Neural cell (in vitro differentiated cells): ENCODE measurements around the gene FKRP. TPM values are rescaled to one million over a fixed set of nuclear protein-coding genes. Genes with fewer than 3 reads are reported as not detected.
"Not testable (repeated sequence)": the region's sequence is repeated elsewhere in the genome, so short reads cannot be mapped to it uniquely, and the experiment has no call there.

Source experiments
- H2AFZ ChIP-seq: fragments of 200-600, 300-800 bp; sonication (generic), shearing (Covaris generic); 2 replicates; pipeline ENCODE4 v1.6.0; 2014; ENCODE audit warnings: low read depth, mild to moderate bottlenecking, antibody characterized with exemption, low read length, moderate library complexity
- H3F3A ChIP-seq: fragments of 200-600 bp; shearing (Covaris generic); 2 replicates; pipeline ENCODE4 v1.6.1; 2016; ENCODE audit warnings: mild to moderate bottlenecking, moderate library complexity, mixed read lengths, antibody characterized with exemption, low read length; ENCODE audit not compliant: insufficient read depth, poor library complexity, severe bottlenecking
- H3K27ac ChIP-seq: fragments of 200-600, 300-800 bp; sonication (generic), shearing (Covaris generic); 2 replicates; pipeline ENCODE4 v1.5.1; 2014; ENCODE audit warnings: mild to moderate bottlenecking, low read length, moderate library complexity
- H3K27me3 ChIP-seq: fragments of 300-800, 200-600 bp; sonication (generic), shearing (Covaris generic); 2 replicates; pipeline ENCODE4 v1.6.0; 2014; ENCODE audit warnings: mild to moderate bottlenecking, low read depth, low read length, moderate library complexity; ENCODE audit not compliant: insufficient read depth
- H3K36me3 ChIP-seq: fragments of 300-800, 200-600 bp; sonication (generic), shearing (Covaris generic); 2 replicates; pipeline ENCODE4 v1.5.1; 2014; ENCODE audit warnings: mild to moderate bottlenecking, antibody characterized with exemption, low read length, moderate library complexity; ENCODE audit not compliant: insufficient read depth
- H3K4me2 ChIP-seq: fragments of 300-800, 200-600 bp; sonication (generic), shearing (Covaris generic); 2 replicates; pipeline ENCODE4 v1.6.0; 2014; ENCODE audit warnings: mild to moderate bottlenecking, low read length
- H3K4me3 ChIP-seq: fragments of 300-800, 200-600 bp; sonication (generic), shearing (Covaris generic); 2 replicates; pipeline ENCODE4 v1.5.1; 2014; ENCODE audit warnings: mild to moderate bottlenecking, low read length, moderate library complexity
- H3K79me2 ChIP-seq: fragments of 200-600 bp; shearing (Covaris generic); replicated peaks from 2 replicates; pipeline ENCODE4 v1.6.0; 2014; ENCODE audit warnings: mild to moderate bottlenecking, low read length, moderate library complexity; ENCODE audit not compliant: insufficient read depth
- H3K9ac ChIP-seq: fragments of 300-800, 200-600 bp; sonication (generic), shearing (Covaris generic); 2 replicates; pipeline ENCODE4 v1.6.1; 2016; ENCODE audit warnings: mild to moderate bottlenecking, low read length, mixed read lengths
- H3K9me2 ChIP-seq: fragments of 200-600 bp; shearing (Covaris generic); 2 replicates; pipeline ENCODE4 v1.6.1; 2016; ENCODE audit warnings: mild to moderate bottlenecking, low read length, mixed read lengths; ENCODE audit not compliant: insufficient read depth
- H3K9me3 ChIP-seq: fragments of 200-600, 300-800 bp; sonication (generic), shearing (Covaris generic); 2 replicates; pipeline ENCODE4 v1.6.1; 2016; ENCODE audit warnings: mild to moderate bottlenecking, mixed run types, low read length, moderate library complexity, mixed read lengths
- H4K20me1 ChIP-seq: fragments of 200-600 bp; shearing (Covaris generic); 2 replicates; pipeline ENCODE4 v1.6.1; 2016; ENCODE audit warnings: mild to moderate bottlenecking, mixed run types; ENCODE audit not compliant: insufficient read depth
- CTCF ChIP-seq: fragments of 450-650 bp; IDR thresholded peaks from 2 replicates; pipeline ENCODE4 v1.5.1; 2014; ENCODE audit warnings: antibody characterized with exemption, mild to moderate bottlenecking, moderate library complexity; ENCODE audit not compliant: poor library complexity, severe bottlenecking
- EP300 ChIP-seq: fragments of 450-650 bp; conservative IDR thresholded peaks from 2 replicates; pipeline ENCODE4 v1.6.1; 2014; ENCODE audit warnings: antibody characterized with exemption, mild to moderate bottlenecking, moderate library complexity; ENCODE audit not compliant: poor library complexity, severe bottlenecking
- MXI1 ChIP-seq: fragments of 450-650 bp; conservative IDR thresholded peaks from 2 replicates; pipeline ENCODE4 v1.6.1; 2014; ENCODE audit warnings: antibody characterized with exemption, mild to moderate bottlenecking; ENCODE audit not compliant: poor library complexity, severe bottlenecking
- POLR2AphosphoS5 ChIP-seq: IDR thresholded peaks from 2 replicates; pipeline ENCODE4 v1.6.1; 2012
- RAD21 ChIP-seq: fragments of 450-650 bp; conservative IDR thresholded peaks from 2 replicates; pipeline ENCODE4 v1.6.1; 2014; ENCODE audit warnings: antibody characterized with exemption, mild to moderate bottlenecking, moderate library complexity
- REST ChIP-seq: IDR thresholded peaks from 2 replicates; pipeline ENCODE4 v1.6.1; 2012; ENCODE audit warnings: borderline replicate concordance
- SMC3 ChIP-seq: fragments of 450-650 bp; conservative IDR thresholded peaks from 2 replicates; pipeline ENCODE4 v1.6.1; 2014; ENCODE audit warnings: antibody characterized with exemption, mild to moderate bottlenecking, moderate library complexity; ENCODE audit not compliant: poor library complexity
- polyA plus RNA-seq: library from polyadenylated mRNA; depleted of rRNA; stranded (reverse); fragments of >200 nt; gene quantifications from 2 replicates; pipeline ENCODE4 v1.2.3, GENCODE V29; 2014

The FKRP gene
- polyA plus RNA-seq, 1 donor from 2014 or later, result 27.8 TPM

GRCh38 chr19:46760363-46760762 is 14.5 kb downstream of the FKRP start:
- Histone ChIP-seq H3K36me3 (no peaks in the 10 kb centered on the region), H3K27me3 (no peaks in the 10 kb centered on the region), H3K4me2 (no peak overlapping the region), H3K79me2 (no peaks in the 10 kb centered on the region), H3K9ac (no peak overlapping the region), H4K20me1 (no peaks in the 10 kb centered on the region), H3F3A (no peaks in the 10 kb centered on the region), H3K4me3 (no peak overlapping the region), H3K27ac (no peak overlapping the region), H2AFZ (no peak overlapping the region), H3K9me3 (no peaks in the 10 kb centered on the region), H3K9me2 (no peaks in the 10 kb centered on the region)
- TF ChIP-seq REST, result no peak
- TF ChIP-seq MXI1, result no peak
- TF ChIP-seq EP300, result no peak
- no peak for TF ChIP-seq CTCF
- no peak for TF ChIP-seq POLR2AphosphoS5
- no peak for TF ChIP-seq RAD21
- no peak for TF ChIP-seq SMC3

- H3K27me3 ChIP-seq, H3K27ac ChIP-seq, H3K9ac ChIP-seq, H3K4me2 ChIP-seq, H3K36me3 ChIP-seq, H4K20me1 ChIP-seq, H3K4me3 ChIP-seq, H3K9me2 ChIP-seq, H2AFZ ChIP-seq, H3K9me3 ChIP-seq, H3K79me2 ChIP-seq, H3F3A ChIP-seq: not testable (repeated sequence)
Measured at GRCh38 chr19:46760897-46761296, 15.0 kb downstream of the FKRP start.

- H3K9ac ChIP-seq, result no peak overlapping the region
- H3K4me3 ChIP-seq, result no peak overlapping the region
- H3F3A ChIP-seq, result no peaks in the 10 kb centered on the region
- H3K27me3 ChIP-seq, result no peaks in the 10 kb centered on the region
- H4K20me1 ChIP-seq, result no peaks in the 10 kb centered on the region
- no peaks in the 10 kb centered on the region for H3K9me3 ChIP-seq
- no peak for TF ChIP-seq POLR2AphosphoS5
- no peaks in the 10 kb centered on the region for H3K36me3 ChIP-seq
- no peak overlapping the region for H2AFZ ChIP-seq
- no peak overlapping the region for H3K4me2 ChIP-seq
- H3K9me2 ChIP-seq, result no peaks in the 10 kb centered on the region
- H3K79me2 ChIP-seq, result no peaks in the 10 kb centered on the region
- no peak overlapping the region for H3K27ac ChIP-seq
Measured at GRCh38 chr19:46761418-46761831, 15.6 kb downstream of the FKRP start.
